HCT116 (cell line): ENCODE measurements around the gene GAP43. TPM values are rescaled to one million over a fixed set of nuclear protein-coding genes. Genes with fewer than 3 reads are reported as not detected.

Experiments
- ATAC-seq: fragments of 200-7000 bp; cut with Tn5 transposase; 2 replicates; pipeline ENCODE4 v1.9.1; 2020; ENCODE audit warnings: mild to moderate bottlenecking, moderate library complexity
- BruUV-seq: library from RNA; stranded (reverse); fragments of 400-500 nt; replicated peaks from 2 replicates; lab custom pipeline; 2021; lab: Mats Ljungman, UMichigan
- CTCF ChIA-PET: fragments of 300-600 bp; sonication (Branson Sonifier 250); formaldehyde crosslinking; loops from one replicate; lab custom pipeline; 2021; ENCODE audit warnings: antibody characterized with exemption; lab: Charles Lee
- POLR2A ChIA-PET: fragments of 300-600, 350-600 bp; sonication (Branson Sonifier 250); formaldehyde crosslinking; loops from one replicate; lab custom pipeline; 2021; ENCODE audit warnings: antibody characterized with exemption; lab: Charles Lee
- RAD21 ChIA-PET, 2 experiments: fragments of 300-600 bp; sonication (Branson Sonifier 250); formaldehyde crosslinking; loops; one replicate each; lab custom pipeline; 2023; ENCODE audit warnings: low total read pairs in 2 of 2; ENCODE audit not compliant: uncharacterized antibody in 2 of 2, unreplicated experiment in 2 of 2, low non-redundant PET in 1 of 2; lab: Charles Lee
- DNase-seq: peaks from one replicate; pipeline ENCODE4 v3.0.0-alpha.2; 2010; ENCODE audit warnings: low read depth, low spot score
- H2AFZ ChIP-seq: fragments of 200-600 bp; shearing (Covaris generic), sonication (generic); 2 replicates; pipeline ENCODE4 v1.6.1; 2017; ENCODE audit warnings: low read depth, mixed run types, mixed read lengths, antibody characterized with exemption, low read length; ENCODE audit not compliant: poor library complexity, severe bottlenecking
- H3K27ac ChIP-seq: 2 replicates; pipeline ENCODE4 v1.5.1; 2012; ENCODE audit warnings: low read depth, low read length
- H3K27me3 ChIP-seq: fragments of 200-600 bp; sonication (generic); 2 replicates; pipeline ENCODE4 v1.6.1; 2016; ENCODE audit warnings: mixed run types, low read length, mixed read lengths; ENCODE audit not compliant: insufficient read depth
- H3K36me3 ChIP-seq, 2 experiments: fragments of 200-500 bp in 1 of 2; fragments of 200-600 bp in 1 of 2; sonication (Bioruptor generic) in 1 of 2; sonication (generic) in 1 of 2; 2 replicates each; pipeline versions ENCODE4 v1.5.1 to v1.6.1; 2014 to 2016; ENCODE audit warnings: low read length in 2 of 2, inconsistent platforms in 1 of 2, mixed read lengths in 1 of 2, mixed run types in 1 of 2; ENCODE audit not compliant: insufficient read depth in 2 of 2, control insufficient read depth in 1 of 2
- H3K4me1 ChIP-seq, 2 experiments: fragments of 200-600 bp in 1 of 2; sonication (generic) in 1 of 2; 2 replicates each; pipeline versions ENCODE4 v1.5.1 to v1.6.1; 2012 to 2017; ENCODE audit warnings: low read length in 2 of 2, inconsistent platforms in 1 of 2, mild to moderate bottlenecking in 1 of 2, mixed read lengths in 1 of 2, mixed run types in 1 of 2, moderate library complexity in 1 of 2; ENCODE audit not compliant: insufficient read depth in 2 of 2, control insufficient read depth in 1 of 2
- H3K4me2 ChIP-seq: fragments of 200-600 bp; sonication (generic); 2 replicates; pipeline ENCODE4 v1.6.1; 2017; ENCODE audit warnings: mixed run types, low read length, mixed read lengths
- H3K4me3 ChIP-seq, 2 experiments: fragments of 200-600 bp in 1 of 2; sonication (generic) in 1 of 2; replicated peaks in 1 of 2; 2 replicates each; pipeline ENCODE4 v1.5.1; 2011 to 2016; ENCODE audit warnings: low read length in 2 of 2, control low read depth in 1 of 2, low read depth in 1 of 2, mild to moderate bottlenecking in 1 of 2, mixed read lengths in 1 of 2, mixed run types in 1 of 2
- H3K79me2 ChIP-seq: fragments of 200-600 bp; sonication (generic); 2 replicates; pipeline ENCODE4 v1.6.1; 2017; ENCODE audit warnings: mild to moderate bottlenecking, mixed run types, low read length, moderate library complexity, mixed read lengths; ENCODE audit not compliant: insufficient read depth
- H3K9ac ChIP-seq: fragments of 200-600 bp; sonication (generic); 2 replicates; pipeline ENCODE4 v1.6.1; 2016; ENCODE audit warnings: low read length, mixed read lengths
- H3K9me2 ChIP-seq: fragments of 200-600 bp; sonication (generic), shearing (Covaris generic); 2 replicates; pipeline ENCODE4 v1.6.1; 2017; ENCODE audit warnings: mixed run types, mild to moderate bottlenecking, moderate library complexity; ENCODE audit not compliant: insufficient read depth
- H3K9me3 ChIP-seq, 2 experiments: fragments of 200-500 bp in 1 of 2; fragments of 200-600 bp in 1 of 2; sonication (Bioruptor generic) in 1 of 2; sonication (generic) in 1 of 2; 2 replicates each; pipeline ENCODE4 v1.6.1; 2014 to 2017; ENCODE audit warnings: low read length in 2 of 2, mixed read lengths in 2 of 2, inconsistent platforms in 1 of 2, low read depth in 1 of 2, mild to moderate bottlenecking in 1 of 2, mixed run types in 1 of 2, moderate library complexity in 1 of 2; ENCODE audit not compliant: control insufficient read depth in 1 of 2, insufficient read depth in 1 of 2
- H4K20me1 ChIP-seq: fragments of 200-600 bp; sonication (generic), shearing (Covaris generic); 2 replicates; pipeline ENCODE4 v1.6.1; 2017; ENCODE audit warnings: mixed run types, mild to moderate bottlenecking, moderate library complexity; ENCODE audit not compliant: insufficient read depth
- CBX3 ChIP-seq: IDR thresholded peaks from 2 replicates; pipeline ENCODE4 v1.6.1; 2012; ENCODE audit warnings: low read depth
- CEBPB ChIP-seq: IDR thresholded peaks from 2 replicates; pipeline ENCODE4 v1.6.1; 2012; ENCODE audit warnings: low read depth
- EZH2 ChIP-seq: fragments of 200-600 bp; sonication (generic); IDR thresholded peaks from 2 replicates; pipeline ENCODE4 v1.6.1; 2017; ENCODE audit warnings: antibody characterized with exemption, mixed run types
- EZH2phosphoT487 ChIP-seq: fragments of 200-600 bp; IDR thresholded peaks from 2 replicates; pipeline ENCODE4 v1.6.1; 2018; ENCODE audit warnings: antibody characterized with exemption, borderline replicate concordance
- FOSL1 ChIP-seq: IDR thresholded peaks from 2 replicates; pipeline ENCODE4 v1.6.1; 2012; ENCODE audit warnings: low read depth
- JUND ChIP-seq: IDR thresholded peaks from 2 replicates; pipeline ENCODE4 v1.6.1; 2012
- RAD21 ChIP-seq: IDR thresholded peaks from 2 replicates; pipeline ENCODE4 v1.6.1; 2012; ENCODE audit warnings: low read depth, mild to moderate bottlenecking
- SIN3A ChIP-seq: IDR thresholded peaks from 2 replicates; pipeline ENCODE4 v1.6.1; 2012; ENCODE audit warnings: low read depth
- SP1 ChIP-seq: IDR thresholded peaks from 2 replicates; pipeline ENCODE4 v1.6.1; 2012; ENCODE audit warnings: low read depth
- SRF ChIP-seq: IDR thresholded peaks from 2 replicates; pipeline ENCODE4 v1.6.1; 2012; ENCODE audit warnings: low read depth
- TCF7L2 ChIP-seq: IDR thresholded peaks from 2 replicates; pipeline ENCODE4 v1.7.0; 2011; ENCODE audit warnings: borderline replicate concordance, inconsistent platforms; ENCODE audit not compliant: insufficient read depth, insufficient read length; ENCODE audit errors: extremely low read depth
- YY1 ChIP-seq: IDR thresholded peaks from 2 replicates; pipeline ENCODE4 v1.6.1; 2011; ENCODE audit warnings: low read length, low read depth, moderate library complexity, mild to moderate bottlenecking; ENCODE audit not compliant: insufficient replicate concordance; ENCODE audit errors: extremely low read depth
- intact Hi-C: fragments of 100-400 bp; cut with micrococcal nuclease; formaldehyde crosslinking; loops from 2 replicates; pipeline ENCODE4 v1.10.0; 2022
- total RNA-seq: library from RNA; stranded (reverse); gene quantifications from one replicate; pipeline ENCODE4 v1.2.1, GENCODE V29; 2021; ENCODE audit not compliant: unreplicated experiment
- TF ChIP-seq, protein P1 (sequence below), 3 experiments: fragments of 200-600 bp in 1 of 3; sonication (generic) in 1 of 3; IDR thresholded peaks in 2 of 3; conservative IDR thresholded peaks in 1 of 3; 2 replicates each; pipeline ENCODE4 v1.5.1; 2012 to 2017; ENCODE audit warnings: low read depth in 2 of 3, low read length in 2 of 3, antibody characterized with exemption in 1 of 3, borderline replicate concordance in 1 of 3, control low read depth in 1 of 3, mild to moderate bottlenecking in 1 of 3, mixed read lengths in 1 of 3, mixed run types in 1 of 3, moderate library complexity in 1 of 3; ENCODE audit not compliant: insufficient read depth in 1 of 3
- TF ChIP-seq, protein P2 (sequence below): IDR thresholded peaks from 2 replicates; pipeline ENCODE4 v1.6.1; 2012
- TF ChIP-seq, protein P3 (sequence below): IDR thresholded peaks from 2 replicates; pipeline ENCODE4 v1.6.1; 2012; ENCODE audit warnings: low read depth
- TF ChIP-seq, protein P4 (sequence below): IDR thresholded peaks from 2 replicates; pipeline ENCODE4 v1.6.1; 2012

GAP43 gene
- total RNA-seq, 1 experiment from 2014 or later: not detected

DNA sequence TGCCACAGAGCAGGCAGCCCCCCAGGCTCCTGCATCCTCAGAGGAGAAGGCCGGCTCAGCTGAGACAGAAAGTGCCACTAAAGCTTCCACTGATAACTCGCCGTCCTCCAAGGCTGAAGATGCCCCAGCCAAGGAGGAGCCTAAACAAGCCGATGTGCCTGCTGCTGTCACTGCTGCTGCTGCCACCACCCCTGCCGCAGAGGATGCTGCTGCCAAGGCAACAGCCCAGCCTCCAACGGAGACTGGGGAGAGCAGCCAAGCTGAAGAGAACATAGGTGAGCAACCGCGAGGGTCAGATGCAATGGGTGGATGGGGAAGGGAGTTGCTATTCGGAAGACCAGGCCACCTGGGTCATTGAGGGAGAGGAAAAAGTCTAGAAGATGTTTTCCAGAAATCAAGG is 53.0 kb downstream of the GAP43 start:
- DNase-seq: no peak
- H3K27me3 ChIP-seq: no peaks in the 10 kb centered on the region
- TF ChIP-seq SIN3A (no peak), CBX3 (no peak), JUND (no peak)
- TF ChIP-seq, all 23 proteins: peak for 0
- H3K9me2 ChIP-seq: no peaks in the 10 kb centered on the region
- H3K9me3 ChIP-seq: no peaks in the 10 kb centered on the region
- no peak for ATAC-seq
- H3K79me2 ChIP-seq: no peaks in the 10 kb centered on the region
- no peak overlapping the region for H2AFZ ChIP-seq
- RAD21 ChIA-PET: no interaction called here
- no peaks in the 10 kb centered on the region for H3K4me1 ChIP-seq
- H3K4me3 ChIP-seq: no peak overlapping the region
- CTCF ChIA-PET: no interaction called here
- H3K36me3 ChIP-seq: no peaks in the 10 kb centered on the region
- BruUV-seq: no TSS peak
- H3K9ac ChIP-seq: no peak overlapping the region
- POLR2A ChIA-PET: no interaction called here
- H4K20me1 ChIP-seq: no peaks in the 10 kb centered on the region
- intact Hi-C loops: no loop called here
- no peak overlapping the region for H3K4me2 ChIP-seq
- H3K27ac ChIP-seq: no peak overlapping the region

DNA sequence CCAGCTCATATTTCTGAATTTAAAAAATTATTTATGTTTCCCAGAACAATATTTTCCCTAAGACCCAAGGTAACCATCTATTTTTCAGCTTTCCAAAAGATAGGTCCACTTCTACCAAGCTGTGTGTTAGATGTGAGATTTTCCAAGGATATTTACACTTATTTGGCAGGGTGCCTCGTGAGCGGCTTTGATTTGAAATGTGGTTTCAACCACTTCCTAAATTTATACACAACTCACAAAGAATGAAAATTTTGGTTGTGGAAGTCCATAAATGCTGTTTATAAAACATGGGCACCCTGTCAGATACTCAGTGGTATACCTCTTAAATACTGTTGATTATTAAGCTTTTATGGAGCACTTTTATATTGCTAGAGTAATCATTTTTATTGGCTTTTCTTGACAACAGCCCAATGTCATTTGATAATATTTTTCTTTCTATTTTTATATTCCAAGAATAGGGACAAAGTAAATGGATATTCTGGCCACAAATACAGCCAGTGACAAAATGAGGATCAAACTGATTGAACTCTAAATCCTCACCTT is 57.6 kb downstream of the GAP43 start:
- no peaks in the 10 kb centered on the region for H3K79me2 ChIP-seq
- no peaks in the 10 kb centered on the region for H4K20me1 ChIP-seq
- H2AFZ ChIP-seq: no peak overlapping the region
- ChIA-PET RAD21 (no interaction called here), POLR2A (no interaction called here), CTCF (no interaction called here)
- no peaks in the 10 kb centered on the region for H3K9me3 ChIP-seq
- intact Hi-C loops: no loop called here
- H3K36me3 ChIP-seq: no peaks in the 10 kb centered on the region
- TF ChIP-seq, protein P1, sequence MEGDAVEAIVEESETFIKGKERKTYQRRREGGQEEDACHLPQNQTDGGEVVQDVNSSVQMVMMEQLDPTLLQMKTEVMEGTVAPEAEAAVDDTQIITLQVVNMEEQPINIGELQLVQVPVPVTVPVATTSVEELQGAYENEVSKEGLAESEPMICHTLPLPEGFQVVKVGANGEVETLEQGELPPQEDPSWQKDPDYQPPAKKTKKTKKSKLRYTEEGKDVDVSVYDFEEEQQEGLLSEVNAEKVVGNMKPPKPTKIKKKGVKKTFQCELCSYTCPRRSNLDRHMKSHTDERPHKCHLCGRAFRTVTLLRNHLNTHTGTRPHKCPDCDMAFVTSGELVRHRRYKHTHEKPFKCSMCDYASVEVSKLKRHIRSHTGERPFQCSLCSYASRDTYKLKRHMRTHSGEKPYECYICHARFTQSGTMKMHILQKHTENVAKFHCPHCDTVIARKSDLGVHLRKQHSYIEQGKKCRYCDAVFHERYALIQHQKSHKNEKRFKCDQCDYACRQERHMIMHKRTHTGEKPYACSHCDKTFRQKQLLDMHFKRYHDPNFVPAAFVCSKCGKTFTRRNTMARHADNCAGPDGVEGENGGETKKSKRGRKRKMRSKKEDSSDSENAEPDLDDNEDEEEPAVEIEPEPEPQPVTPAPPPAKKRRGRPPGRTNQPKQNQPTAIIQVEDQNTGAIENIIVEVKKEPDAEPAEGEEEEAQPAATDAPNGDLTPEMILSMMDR (IDR thresholded peaks at IDR 0.05 in 2 of 3, conservative IDR thresholded peaks at IDR 0.05 in 1 of 3; ENCODE audit: borderline replicate concordance in 1 of 3, insufficient read depth in 1 of 3, low read depth in 2 of 3, low read length in 2 of 3): no peak
- TF ChIP-seq, protein P2, sequence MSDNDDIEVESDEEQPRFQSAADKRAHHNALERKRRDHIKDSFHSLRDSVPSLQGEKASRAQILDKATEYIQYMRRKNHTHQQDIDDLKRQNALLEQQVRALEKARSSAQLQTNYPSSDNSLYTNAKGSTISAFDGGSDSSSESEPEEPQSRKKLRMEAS: no peak
- TF ChIP-seq FOSL1 (no peak), EZH2phosphoT487 (no peak), CEBPB (no peak), TCF7L2 (no peak), CBX3 (no peak), SIN3A (no peak), EZH2 (no peak), RAD21 (no peak), SRF (no peak), SP1 (no peak), YY1 (no peak), JUND (no peak)
- TF ChIP-seq, protein P3, sequence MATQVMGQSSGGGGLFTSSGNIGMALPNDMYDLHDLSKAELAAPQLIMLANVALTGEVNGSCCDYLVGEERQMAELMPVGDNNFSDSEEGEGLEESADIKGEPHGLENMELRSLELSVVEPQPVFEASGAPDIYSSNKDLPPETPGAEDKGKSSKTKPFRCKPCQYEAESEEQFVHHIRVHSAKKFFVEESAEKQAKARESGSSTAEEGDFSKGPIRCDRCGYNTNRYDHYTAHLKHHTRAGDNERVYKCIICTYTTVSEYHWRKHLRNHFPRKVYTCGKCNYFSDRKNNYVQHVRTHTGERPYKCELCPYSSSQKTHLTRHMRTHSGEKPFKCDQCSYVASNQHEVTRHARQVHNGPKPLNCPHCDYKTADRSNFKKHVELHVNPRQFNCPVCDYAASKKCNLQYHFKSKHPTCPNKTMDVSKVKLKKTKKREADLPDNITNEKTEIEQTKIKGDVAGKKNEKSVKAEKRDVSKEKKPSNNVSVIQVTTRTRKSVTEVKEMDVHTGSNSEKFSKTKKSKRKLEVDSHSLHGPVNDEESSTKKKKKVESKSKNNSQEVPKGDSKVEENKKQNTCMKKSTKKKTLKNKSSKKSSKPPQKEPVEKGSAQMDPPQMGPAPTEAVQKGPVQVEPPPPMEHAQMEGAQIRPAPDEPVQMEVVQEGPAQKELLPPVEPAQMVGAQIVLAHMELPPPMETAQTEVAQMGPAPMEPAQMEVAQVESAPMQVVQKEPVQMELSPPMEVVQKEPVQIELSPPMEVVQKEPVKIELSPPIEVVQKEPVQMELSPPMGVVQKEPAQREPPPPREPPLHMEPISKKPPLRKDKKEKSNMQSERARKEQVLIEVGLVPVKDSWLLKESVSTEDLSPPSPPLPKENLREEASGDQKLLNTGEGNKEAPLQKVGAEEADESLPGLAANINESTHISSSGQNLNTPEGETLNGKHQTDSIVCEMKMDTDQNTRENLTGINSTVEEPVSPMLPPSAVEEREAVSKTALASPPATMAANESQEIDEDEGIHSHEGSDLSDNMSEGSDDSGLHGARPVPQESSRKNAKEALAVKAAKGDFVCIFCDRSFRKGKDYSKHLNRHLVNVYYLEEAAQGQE: no peak
- TF ChIP-seq, protein P4, sequence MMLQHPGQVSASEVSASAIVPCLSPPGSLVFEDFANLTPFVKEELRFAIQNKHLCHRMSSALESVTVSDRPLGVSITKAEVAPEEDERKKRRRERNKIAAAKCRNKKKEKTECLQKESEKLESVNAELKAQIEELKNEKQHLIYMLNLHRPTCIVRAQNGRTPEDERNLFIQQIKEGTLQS: no peak
- no peak overlapping the region for H3K27ac ChIP-seq
- H3K9me2 ChIP-seq: no peaks in the 10 kb centered on the region
- no peak for DNase-seq
- no peak overlapping the region for H3K4me3 ChIP-seq
- no peak for ATAC-seq
- H3K4me2 ChIP-seq: no peak overlapping the region
- no TSS peak for BruUV-seq
- no peak overlapping the region for H3K9ac ChIP-seq
- H3K4me1 ChIP-seq: no peaks in the 10 kb centered on the region
- no peaks in the 10 kb centered on the region for H3K27me3 ChIP-seq
